Activated B cell treated with CpG ODN at 0.5 μM for 24 hours (primary cell): Measurements from ENCODE around the gene MEIOSIN. TPM values are rescaled to one million over a fixed set of nuclear protein-coding genes. Genes with fewer than 3 reads are reported as not detected.
"Not testable (repeated sequence)": the region's sequence is repeated elsewhere in the genome, so short reads cannot be mapped to it uniquely, and the experiment has no call there.

Source experiments
- ATAC-seq: fragments of 200-7000 bp; cut with Tn5 transposase; one replicate; pipeline ENCODE4 v1.10.0; 2021; ENCODE audit warnings: low read depth, mild to moderate bottlenecking, moderate library complexity
- CTCF ChIA-PET: fragments of 350-600 bp; sonication (Branson Sonifier 250); formaldehyde crosslinking; loops from one replicate; lab custom pipeline; 2021; ENCODE audit warnings: antibody characterized with exemption; lab: Charles Lee
- POLR2A ChIA-PET: fragments of 350-600 bp; sonication (Branson Sonifier 250); formaldehyde crosslinking; loops from one replicate; lab custom pipeline; 2021; ENCODE audit warnings: antibody characterized with exemption; lab: Charles Lee
- DNase-seq: peaks from one replicate; pipeline ENCODE4 v3.0.0; 2022
- H3K27ac Mint-ChIP-seq: one replicate; pipeline ENCODE4 v1.8.0; 2020; ENCODE audit warnings: mixed read lengths
- H3K27me3 Mint-ChIP-seq: one replicate; pipeline ENCODE4 v1.8.0; 2021; ENCODE audit warnings: mixed read lengths
- H3K36me3 Mint-ChIP-seq: one replicate; pipeline ENCODE4 v1.8.0; 2021; ENCODE audit warnings: low read depth, mixed read lengths
- H3K4me1 Mint-ChIP-seq: one replicate; pipeline ENCODE4 v1.8.0; 2021; ENCODE audit warnings: mixed read lengths
- H3K4me3 Mint-ChIP-seq: one replicate; pipeline ENCODE4 v1.8.0; 2020; ENCODE audit warnings: mild to moderate bottlenecking, mixed read lengths
- H3K9me3 Mint-ChIP-seq: one replicate; pipeline ENCODE4 v1.8.0; 2020; ENCODE audit warnings: mixed read lengths
- CTCF ChIP-seq: fragments of 200-600 bp; IDR thresholded peaks from one replicate; pipeline ENCODE4 v1.8.0; 2022; ENCODE audit warnings: antibody characterized with exemption, mild to moderate bottlenecking
- intact Hi-C: fragments of 100-400 bp; cut with micrococcal nuclease; formaldehyde crosslinking; loops from one replicate; pipeline ENCODE4 v1.15.1; 2024
- total RNA-seq: library from RNA; stranded (reverse); gene quantifications from 2 replicates; pipeline ENCODE4 v1.2.3, GENCODE V29; 2022

MEIOSIN gene
- total RNA-seq, 1 donor from 2014 or later: not detected

- ATAC-seq: no peak
- no peak for TF ChIP-seq CTCF
- DNase-seq: no peak
- POLR2A ChIA-PET: interaction anchor here (0.6 to 4.5 kb wide), 12 partner anchors 10 to 1556 kb away, joined by 3 to 46 read pairs (median 3); partner anchors contain the start of genes DHX34, QPCTL, SIX5 and SNRPD2
- Mint-ChIP-seq H3K27ac (peak overlapping the region; percentile 76), H3K36me3 (peaks cover 22% of the 10 kb centered on the region), H3K27me3 (peaks cover 5% of the 10 kb centered on the region), H3K4me1 (peaks cover 27% of the 10 kb centered on the region), H3K9me3 (no peaks in the 10 kb centered on the region), H3K4me3 (peak overlapping the region; percentile 80)
- CTCF ChIA-PET: interaction anchor here (1.3 to 1.4 kb wide), 2 partner anchors 23 to 101 kb away, joined by 3 to 5 read pairs; partner anchors contain the start of gene QPCTL
- intact Hi-C loops: loop anchor here (1.0 to 5.0 kb wide), 4 partner anchors 23 to 101 kb away; partner anchors contain the start of genes FBXO46, QPCTL and SNRPD2
Measured at GRCh38 chr19:45793178-45793564, 59.9 kb downstream of the MEIOSIN start.

- intact Hi-C loops: loop anchor here (1.0 to 5.0 kb wide), 4 partner anchors 24 to 102 kb away; partner anchors contain the start of genes FBXO46, QPCTL and SNRPD2
- CTCF ChIA-PET: no interaction called here
- ATAC-seq: no peak
- POLR2A ChIA-PET: interaction anchor here (0.6 to 4.5 kb wide), 3 partner anchors 18 to 79 kb away, joined by 4 to 46 read pairs (median 5); partner anchors contain the start of gene SIX5
- Mint-ChIP-seq H3K9me3 (no peaks in the 10 kb centered on the region), H3K27me3 (peaks cover 7% of the 10 kb centered on the region), H3K27ac (no peak overlapping the region), H3K36me3 (peaks cover 15% of the 10 kb centered on the region), H3K4me3 (peak overlapping the region; percentile 54), H3K4me1 (peaks cover 28% of the 10 kb centered on the region)
- DNase-seq: no peak
- no peak for TF ChIP-seq CTCF
Measured at GRCh38 chr19:45793876-45794275, 60.6 kb downstream of the MEIOSIN start.

- POLR2A ChIA-PET: interaction anchor here (0.7 to 4.5 kb wide), 2 partner anchors 17 to 25 kb away, joined by 5 to 46 read pairs; partner anchors contain the start of gene SIX5
- Mint-ChIP-seq H3K4me1 (peaks cover 32% of the 10 kb centered on the region), H3K27ac (peak overlapping the region; percentile 2), H3K27me3 (peaks cover 10% of the 10 kb centered on the region), H3K4me3 (no peak overlapping the region), H3K9me3 (no peaks in the 10 kb centered on the region), H3K36me3 (peaks cover 8% of the 10 kb centered on the region)
- ATAC-seq: no peak
- CTCF ChIA-PET: interaction anchor here (7.4 kb wide), 1 partner anchor 23 kb away, joined by 172 read pairs; the partner anchor contains the start of gene SIX5
- intact Hi-C loops: loop anchor here (5.0 kb wide), 1 partner anchor 102 kb away; the partner anchor contains the start of genes QPCTL and SNRPD2
- no peak for DNase-seq
- no peak for TF ChIP-seq CTCF
Measured at GRCh38 chr19:45794627-45795026, 61.4 kb downstream of the MEIOSIN start.

- peak; percentile 89 for TF ChIP-seq CTCF
- H3K9me3 Mint-ChIP-seq: no peaks in the 10 kb centered on the region
- H3K4me3 Mint-ChIP-seq: no peak overlapping the region
- no peaks in the 10 kb centered on the region for H3K36me3 Mint-ChIP-seq
- POLR2A ChIA-PET: interaction anchor here (0.6 to 3.2 kb wide), 5 partner anchors 27 to 664 kb away, joined by 3 to 39 read pairs (median 4); partner anchors contain the start of gene SIX5
- ATAC-seq: peak; percentile 97
- peak; percentile 54 for DNase-seq
- intact Hi-C loops: loop anchor here (1.0 kb wide), 1 partner anchor 29 kb away; no protein-coding TSS in a partner anchor
- peaks cover 10% of the 10 kb centered on the region for H3K27me3 Mint-ChIP-seq
- peaks cover 6% of the 10 kb centered on the region for H3K4me1 Mint-ChIP-seq
- H3K27ac Mint-ChIP-seq: peak overlapping the region; percentile 60
- CTCF ChIA-PET: interaction anchor here (1.0 to 7.4 kb wide), 10 partner anchors 15 to 396 kb away, joined by 3 to 172 read pairs (median 4); partner anchors contain the start of genes QPCTL and SIX5
Measured at GRCh38 chr19:45798995-45799517, 65.8 kb downstream of the MEIOSIN start.

- H3K27me3 Mint-ChIP-seq: peaks cover 10% of the 10 kb centered on the region
- not testable (repeated sequence) for ATAC-seq, H3K27ac Mint-ChIP-seq, H3K4me1 Mint-ChIP-seq, H3K36me3 Mint-ChIP-seq, H3K9me3 Mint-ChIP-seq, DNase-seq, H3K4me3 Mint-ChIP-seq
- intact Hi-C loops: loop anchor here (1.0 kb wide), 1 partner anchor 29 kb away; no protein-coding TSS in a partner anchor
- CTCF ChIA-PET: interaction anchor here (0.9 to 7.4 kb wide), 11 partner anchors 14 to 398 kb away, joined by 3 to 172 read pairs (median 3); partner anchors contain the start of genes QPCTL and SIX5
- POLR2A ChIA-PET: interaction anchor here (0.6 to 3.2 kb wide), 4 partner anchors 28 to 120 kb away, joined by 3 to 39 read pairs (median 4); partner anchors contain the start of gene SIX5
Measured at GRCh38 chr19:45799541-45799940, 66.3 kb downstream of the MEIOSIN start.
